A673 (cell line): ENCODE results near the gene LAD1.

ENCODE experiments used
- EZH2 ChIP-seq: fragments of 200-600 bp; sonication (generic); IDR thresholded peaks from 2 replicates; pipeline ENCODE4 v1.6.1; 2017; ENCODE audit warnings: borderline replicate concordance, low read depth, mild to moderate bottlenecking, mixed read lengths, antibody characterized with exemption, low read length; ENCODE audit not compliant: poor library complexity, severe bottlenecking
- TF ChIP-seq, protein P1 (sequence below): fragments of 300-800, 200-600 bp; sonication (generic); conservative IDR thresholded peaks from 2 replicates; pipeline ENCODE4 v1.5.1; 2017; ENCODE audit warnings: low read depth, mild to moderate bottlenecking, antibody characterized with exemption, low read length, moderate library complexity, mixed read lengths

DNA sequence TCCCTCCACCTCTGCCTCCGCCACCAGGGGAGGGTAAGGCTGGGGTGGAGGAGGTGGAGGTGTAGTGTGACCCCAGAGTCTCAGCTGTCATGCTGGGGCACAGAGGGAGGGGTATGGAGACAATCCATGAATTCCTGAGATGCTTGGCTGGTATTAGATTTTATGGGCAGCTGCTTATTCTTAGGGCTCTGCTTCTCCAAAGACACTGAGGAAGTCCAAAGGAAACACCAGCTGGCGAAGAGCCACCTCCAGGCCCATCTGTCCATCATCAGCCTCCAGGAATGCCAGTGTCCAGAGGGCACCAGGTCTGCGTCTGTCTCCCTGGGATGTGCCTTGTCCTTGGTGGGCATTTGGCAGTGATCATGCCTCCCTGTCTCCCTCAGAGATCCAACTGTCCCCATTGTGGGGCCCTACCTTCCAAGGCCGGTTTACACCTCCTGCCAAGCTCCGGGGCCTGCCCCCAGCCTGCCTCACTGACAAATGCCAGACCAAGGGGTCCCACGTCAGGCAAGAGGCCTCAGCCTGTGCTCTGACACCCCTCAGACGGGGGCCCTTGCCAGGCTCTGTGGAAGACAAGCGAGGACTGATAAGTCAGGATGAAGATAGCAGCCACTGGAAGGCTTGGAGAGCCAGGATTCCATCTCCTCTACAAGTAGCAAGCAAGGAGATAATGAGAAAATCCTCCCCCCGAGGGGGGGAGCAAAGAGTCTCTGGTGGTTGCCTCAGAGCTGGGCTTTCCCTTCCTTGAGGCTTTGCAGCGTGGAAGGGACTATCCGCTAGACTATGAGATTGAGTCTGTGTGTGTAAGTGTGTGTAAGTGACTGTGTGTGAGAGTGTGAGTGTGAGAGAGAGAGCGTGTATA is 20.9 kb upstream of the LAD1 start:
- no peak for TF ChIP-seq EZH2
- TF ChIP-seq, protein P1, sequence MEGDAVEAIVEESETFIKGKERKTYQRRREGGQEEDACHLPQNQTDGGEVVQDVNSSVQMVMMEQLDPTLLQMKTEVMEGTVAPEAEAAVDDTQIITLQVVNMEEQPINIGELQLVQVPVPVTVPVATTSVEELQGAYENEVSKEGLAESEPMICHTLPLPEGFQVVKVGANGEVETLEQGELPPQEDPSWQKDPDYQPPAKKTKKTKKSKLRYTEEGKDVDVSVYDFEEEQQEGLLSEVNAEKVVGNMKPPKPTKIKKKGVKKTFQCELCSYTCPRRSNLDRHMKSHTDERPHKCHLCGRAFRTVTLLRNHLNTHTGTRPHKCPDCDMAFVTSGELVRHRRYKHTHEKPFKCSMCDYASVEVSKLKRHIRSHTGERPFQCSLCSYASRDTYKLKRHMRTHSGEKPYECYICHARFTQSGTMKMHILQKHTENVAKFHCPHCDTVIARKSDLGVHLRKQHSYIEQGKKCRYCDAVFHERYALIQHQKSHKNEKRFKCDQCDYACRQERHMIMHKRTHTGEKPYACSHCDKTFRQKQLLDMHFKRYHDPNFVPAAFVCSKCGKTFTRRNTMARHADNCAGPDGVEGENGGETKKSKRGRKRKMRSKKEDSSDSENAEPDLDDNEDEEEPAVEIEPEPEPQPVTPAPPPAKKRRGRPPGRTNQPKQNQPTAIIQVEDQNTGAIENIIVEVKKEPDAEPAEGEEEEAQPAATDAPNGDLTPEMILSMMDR, result no peak
